HEK293 (cell line): Measurements from ENCODE around the gene KRTAP1-5.

Experiments
- RBAK ChIP-seq: fragments of 450-650 bp; formaldehyde crosslinking; IDR thresholded peaks from 2 replicates; pipeline ENCODE4 v1.5.1; 2016; ENCODE audit warnings: missing biosample characterization, missing genetic modification characterization
- SP3 ChIP-seq: fragments of 450-650 bp; formaldehyde crosslinking; IDR thresholded peaks from 2 replicates; pipeline ENCODE4 v1.5.1; 2016; ENCODE audit warnings: missing biosample characterization, missing genetic modification characterization
- ZNF121 ChIP-seq: fragments of 450-650 bp; formaldehyde crosslinking; IDR thresholded peaks from 2 replicates; pipeline ENCODE4 v1.5.1; 2016; ENCODE audit warnings: missing biosample characterization, missing genetic modification characterization
- ZNF404 ChIP-seq: fragments of 450-650 bp; formaldehyde crosslinking; IDR thresholded peaks from 2 replicates; pipeline ENCODE4 v1.5.1; 2017; ENCODE audit warnings: missing biosample characterization, missing genetic modification characterization
- TF ChIP-seq, protein P1 (sequence below): fragments of 450-650 bp; formaldehyde crosslinking; IDR thresholded peaks from 2 replicates; pipeline ENCODE4 v1.5.1; 2016; ENCODE audit warnings: missing biosample characterization, missing genetic modification characterization
- TF ChIP-seq, protein P2 (sequence below): fragments of 450-650 bp; formaldehyde crosslinking; IDR thresholded peaks from 2 replicates; pipeline ENCODE4 v1.5.1; 2016; ENCODE audit warnings: missing biosample characterization, missing genetic modification characterization, low read depth

DNA sequence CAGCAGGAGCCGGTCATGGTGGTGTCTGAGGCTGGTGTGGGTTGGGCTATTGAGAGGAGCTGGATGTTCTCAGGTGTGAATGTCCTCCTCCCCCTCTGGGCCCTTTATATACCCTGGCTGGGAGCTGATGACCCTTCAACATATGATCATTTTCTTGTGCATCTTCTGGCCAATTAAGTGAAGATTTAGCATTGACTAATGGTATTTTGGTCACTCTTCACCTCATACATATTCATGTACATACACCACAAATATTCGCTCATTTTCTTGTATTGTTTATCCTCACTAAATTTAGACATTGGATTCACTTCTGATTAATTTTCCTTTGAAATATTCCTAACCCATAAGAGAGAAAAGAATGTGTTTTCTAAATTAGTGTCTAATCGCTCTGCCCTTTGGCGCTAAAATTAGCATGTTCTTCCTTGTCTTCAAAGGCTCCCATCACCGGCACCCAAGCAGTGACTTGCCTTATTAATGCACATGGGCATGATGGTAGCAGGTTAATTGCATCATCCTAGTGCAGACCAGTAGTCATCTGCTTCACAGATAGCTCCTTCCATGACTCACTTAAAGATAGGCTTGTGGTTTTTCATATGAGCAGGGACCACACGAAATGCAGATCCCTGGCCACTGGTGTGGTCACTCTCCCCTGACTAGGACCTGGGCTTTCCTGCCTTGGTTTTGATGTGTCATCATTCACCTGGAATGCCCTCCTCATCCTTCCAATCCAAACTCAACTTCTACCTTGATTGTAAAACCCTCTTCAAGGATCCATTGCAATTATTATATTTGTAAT, 39.0 kb upstream of the KRTAP1-5 start, which contains the start of gene KRTAP2-4:
- TF ChIP-seq ZNF404 (no peak), SP3 (tag by site-specific recombination) (no peak), RBAK (tag by site-specific recombination) (no peak), ZNF121 (tag by site-specific recombination) (no peak)
- TF ChIP-seq, protein P1, sequence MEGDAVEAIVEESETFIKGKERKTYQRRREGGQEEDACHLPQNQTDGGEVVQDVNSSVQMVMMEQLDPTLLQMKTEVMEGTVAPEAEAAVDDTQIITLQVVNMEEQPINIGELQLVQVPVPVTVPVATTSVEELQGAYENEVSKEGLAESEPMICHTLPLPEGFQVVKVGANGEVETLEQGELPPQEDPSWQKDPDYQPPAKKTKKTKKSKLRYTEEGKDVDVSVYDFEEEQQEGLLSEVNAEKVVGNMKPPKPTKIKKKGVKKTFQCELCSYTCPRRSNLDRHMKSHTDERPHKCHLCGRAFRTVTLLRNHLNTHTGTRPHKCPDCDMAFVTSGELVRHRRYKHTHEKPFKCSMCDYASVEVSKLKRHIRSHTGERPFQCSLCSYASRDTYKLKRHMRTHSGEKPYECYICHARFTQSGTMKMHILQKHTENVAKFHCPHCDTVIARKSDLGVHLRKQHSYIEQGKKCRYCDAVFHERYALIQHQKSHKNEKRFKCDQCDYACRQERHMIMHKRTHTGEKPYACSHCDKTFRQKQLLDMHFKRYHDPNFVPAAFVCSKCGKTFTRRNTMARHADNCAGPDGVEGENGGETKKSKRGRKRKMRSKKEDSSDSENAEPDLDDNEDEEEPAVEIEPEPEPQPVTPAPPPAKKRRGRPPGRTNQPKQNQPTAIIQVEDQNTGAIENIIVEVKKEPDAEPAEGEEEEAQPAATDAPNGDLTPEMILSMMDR (tag by site-specific recombination) = no peak
- TF ChIP-seq, protein P2, sequence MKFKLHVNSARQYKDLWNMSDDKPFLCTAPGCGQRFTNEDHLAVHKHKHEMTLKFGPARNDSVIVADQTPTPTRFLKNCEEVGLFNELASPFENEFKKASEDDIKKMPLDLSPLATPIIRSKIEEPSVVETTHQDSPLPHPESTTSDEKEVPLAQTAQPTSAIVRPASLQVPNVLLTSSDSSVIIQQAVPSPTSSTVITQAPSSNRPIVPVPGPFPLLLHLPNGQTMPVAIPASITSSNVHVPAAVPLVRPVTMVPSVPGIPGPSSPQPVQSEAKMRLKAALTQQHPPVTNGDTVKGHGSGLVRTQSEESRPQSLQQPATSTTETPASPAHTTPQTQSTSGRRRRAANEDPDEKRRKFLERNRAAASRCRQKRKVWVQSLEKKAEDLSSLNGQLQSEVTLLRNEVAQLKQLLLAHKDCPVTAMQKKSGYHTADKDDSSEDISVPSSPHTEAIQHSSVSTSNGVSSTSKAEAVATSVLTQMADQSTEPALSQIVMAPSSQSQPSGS (tag by site-specific recombination) = no peak
